ENCODE measurements around the gene KRTCAP2.
"Not testable (repeated sequence)": the region's sequence is repeated elsewhere in the genome, so short reads cannot be mapped to it uniquely, and the experiment has no call there.

The KRTCAP2 gene

GRCh38 chr1:155172732-155173477, at the start of gene KRTCAP2:
TSS of gene KRTCAP2 (minus strand) at chr1:155173304. CDS start at chr1:155173224, 80 bp downstream.
- DNase-seq (ENCODE audit: low read depth) = peak; percentile 93

GRCh38 chr1:155220211-155220965, 47.3 kb upstream of the KRTCAP2 start:
- not testable (repeated sequence) for DNase-seq (ENCODE audit: low read depth)

GRCh38 chr1:155219592-155220031, 46.5 kb upstream of the KRTCAP2 start:
- DNase-seq (ENCODE audit: low read depth) = no peak

- no peak for DNase-seq (ENCODE audit: low read depth)
Observed at GRCh38 chr1:155218854-155219591, 45.9 kb upstream of the KRTCAP2 start.

GRCh38 chr1:155214702-155215101, 41.6 kb upstream of the KRTCAP2 start:
- not testable (repeated sequence) for DNase-seq (ENCODE audit: low read depth)

GRCh38 chr1:155212051-155212440, 38.9 kb upstream of the KRTCAP2 start:
- DNase-seq (ENCODE audit: low read depth) = not testable (repeated sequence)

GRCh38 chr1:155211381-155212050, 38.4 kb upstream of the KRTCAP2 start:
- not testable (repeated sequence) for DNase-seq (ENCODE audit: low read depth)

- no peak for DNase-seq (ENCODE audit: low read depth)
Observed at GRCh38 chr1:155210314-155211104, 37.4 kb upstream of the KRTCAP2 start.

- DNase-seq (ENCODE audit: low read depth) = no peak
Observed at GRCh38 chr1:155209312-155209721, 36.2 kb upstream of the KRTCAP2 start.

GRCh38 chr1:155208541-155209311, 35.6 kb upstream of the KRTCAP2 start, which contains the start of gene MTX1:
TSS of gene MTX1 (plus strand) at chr1:155208695. CDS start at chr1:155208805, 110 bp downstream.
- peak; percentile 78 for DNase-seq (ENCODE audit: low read depth)

- DNase-seq (ENCODE audit: low read depth) = no peak
Observed at GRCh38 chr1:155207806-155208540, 34.9 kb upstream of the KRTCAP2 start, which contains the start of gene THBS3. TSS of gene THBS3 (minus strand) at chr1:155207897. CDS start at chr1:155207876, 21 bp downstream.

GRCh38 chr1:155206891-155207805, 34.0 kb upstream of the KRTCAP2 start:
- peak; percentile 67 for DNase-seq (ENCODE audit: low read depth)

GRCh38 chr1:155205969-155206593, 33.0 kb upstream of the KRTCAP2 start:
- DNase-seq (ENCODE audit: low read depth) = no peak

GRCh38 chr1:155205035-155205434, 31.9 kb upstream of the KRTCAP2 start:
- no peak for DNase-seq (ENCODE audit: low read depth)

GRCh38 chr1:155202731-155203515, 29.8 kb upstream of the KRTCAP2 start:
- no peak for DNase-seq (ENCODE audit: low read depth)

- DNase-seq (ENCODE audit: low read depth) = no peak
Observed at GRCh38 chr1:155202198-155202597, 29.1 kb upstream of the KRTCAP2 start.

- DNase-seq (ENCODE audit: low read depth) = no peak
Observed at GRCh38 chr1:155200920-155201319, 27.8 kb upstream of the KRTCAP2 start.

Measured in CMK (cell line).